Psoas muscle (tissue), 8 donors: ENCODE data around the gene GJB5. TPM values are rescaled to one million over a fixed set of nuclear protein-coding genes. Genes with fewer than 3 reads are reported as not detected.

Source experiments
- ATAC-seq, 4 donors: fragments of 200-7000 bp; cut with Tn5 transposase; one replicate each; pipeline ENCODE4 v1.9.1; 2020; ENCODE audit warnings: moderate library complexity in 3 of 4, mild to moderate bottlenecking in 2 of 4
- DNase-seq, 2 donors: peaks; one replicate each; pipeline ENCODE4 v3.0.0-alpha.2; 2020
- H3K27ac ChIP-seq: fragments of 200-600 bp; one replicate; pipeline ENCODE4 v1.8.0; 2022
- H3K27me3 ChIP-seq, 3 donors: fragments of 200-600 bp in 1 of 3; one replicate each; pipeline versions ENCODE4 v1.6.1 to v1.8.0; 2013 to 2022; ENCODE audit warnings: low read length in 2 of 3, mild to moderate bottlenecking in 2 of 3, moderate library complexity in 1 of 3; ENCODE audit not compliant: insufficient read depth in 3 of 3
- H3K36me3 ChIP-seq, 2 donors: fragments of 200-600 bp in 1 of 2; one replicate each; pipeline versions ENCODE4 v1.6.1 to v1.8.0; 2013 to 2022; ENCODE audit warnings: low read depth in 1 of 2, mild to moderate bottlenecking in 1 of 2, moderate library complexity in 1 of 2; ENCODE audit not compliant: insufficient read depth in 1 of 2
- H3K4me1 ChIP-seq: fragments of 200-600 bp; one replicate; pipeline ENCODE4 v1.8.0; 2022
- H3K4me3 ChIP-seq: fragments of 200-600 bp; one replicate; pipeline ENCODE4 v1.8.0; 2022; ENCODE audit warnings: mild to moderate bottlenecking
- H3K9me3 ChIP-seq: fragments of 200-600 bp; one replicate; pipeline ENCODE4 v1.8.0; 2022
- WGBS, 3 donors: extraction: QIAGEN DNeasy Blood & Tissue Kit; methylation state at CpG; one replicate each; pipeline versions ENCODE4 v1.1.6 to v1.1.7; 2013; 5-methylcytosine and 5-hydroxymethylcytosine counted together
- intact Hi-C, 2 donors: fragments of 100-400 bp; cut with DNase I; formaldehyde crosslinking; loops; one replicate each; pipeline versions ENCODE4 v1.11.0 to v1.14.2; 2022
- polyA plus RNA-seq, 3 donors: library from polyadenylated mRNA; stranded (reverse); fragments of 200-250 nt; gene quantifications; one replicate each; pipeline ENCODE4 v1.2.3, GENCODE V29; 2013
- total RNA-seq, 4 donors: library from RNA; stranded (reverse); fragmentation: NEBNext Ultra II Directional in 2 of 4; extraction: Animal tissue kit (Norgen Biotek cat#: 25700) in 2 of 4; gene quantifications; one replicate each; pipeline versions ENCODE4 v1.2.1 to v1.2.4, GENCODE V29; 2021 to 2023
- TF ChIP-seq, protein P1 (sequence below): fragments of 200-600 bp; IDR thresholded peaks from one replicate; pipeline ENCODE4 v1.8.0; 2022; ENCODE audit warnings: antibody characterized with exemption
- donor health status: healthy with polysubstance abuse.
- donor health status: DM: no; HTN: no; CAD: no; lungs with moderate emphysema.
- donor health status: Bipolar disorder and iron deficiency.
- donor health status: healthy.
- donor health status: DM: yes; HTN: yes; CAD: no.
- donor health status: DM: no; HTN: no; CAD: no.
- donor health status: DM: no; HTN: no; CAD: no.
- donor health status: DM: yes; HTN: yes; CAD: no.

Gene GJB5
- total and polyA plus RNA-seq, 7 donors, result 0.03 TPM; not detected in 6

DNA sequence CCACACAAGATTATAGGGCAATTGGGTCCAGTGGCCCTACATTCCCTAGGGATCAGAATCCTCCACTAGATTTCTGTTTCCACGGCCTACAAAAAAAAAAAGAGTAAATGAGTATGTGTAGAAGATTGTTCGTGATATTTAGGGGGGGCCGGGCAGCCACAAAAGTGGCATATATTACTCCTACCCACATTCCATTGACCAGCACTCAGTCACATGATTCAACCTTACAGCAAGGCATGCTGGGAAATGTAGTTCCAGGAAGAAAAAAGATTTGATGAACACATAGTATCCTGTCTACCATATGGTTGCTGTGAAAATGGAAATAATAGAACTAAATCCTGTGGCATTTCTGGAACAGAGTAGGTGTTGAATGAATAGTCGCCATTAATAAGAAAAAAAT, 43.4 kb upstream of the GJB5 start:
- Histone ChIP-seq H3K27me3 (no peaks in the 10 kb centered on the region), H3K4me1 (no peaks in the 10 kb centered on the region), H3K36me3 (no peaks in the 10 kb centered on the region), H3K4me3 (no peak overlapping the region), H3K9me3 (no peaks in the 10 kb centered on the region), H3K27ac (no peak overlapping the region)
- DNase-seq (no peak), ATAC-seq (no peak)
- TF ChIP-seq, protein P1, sequence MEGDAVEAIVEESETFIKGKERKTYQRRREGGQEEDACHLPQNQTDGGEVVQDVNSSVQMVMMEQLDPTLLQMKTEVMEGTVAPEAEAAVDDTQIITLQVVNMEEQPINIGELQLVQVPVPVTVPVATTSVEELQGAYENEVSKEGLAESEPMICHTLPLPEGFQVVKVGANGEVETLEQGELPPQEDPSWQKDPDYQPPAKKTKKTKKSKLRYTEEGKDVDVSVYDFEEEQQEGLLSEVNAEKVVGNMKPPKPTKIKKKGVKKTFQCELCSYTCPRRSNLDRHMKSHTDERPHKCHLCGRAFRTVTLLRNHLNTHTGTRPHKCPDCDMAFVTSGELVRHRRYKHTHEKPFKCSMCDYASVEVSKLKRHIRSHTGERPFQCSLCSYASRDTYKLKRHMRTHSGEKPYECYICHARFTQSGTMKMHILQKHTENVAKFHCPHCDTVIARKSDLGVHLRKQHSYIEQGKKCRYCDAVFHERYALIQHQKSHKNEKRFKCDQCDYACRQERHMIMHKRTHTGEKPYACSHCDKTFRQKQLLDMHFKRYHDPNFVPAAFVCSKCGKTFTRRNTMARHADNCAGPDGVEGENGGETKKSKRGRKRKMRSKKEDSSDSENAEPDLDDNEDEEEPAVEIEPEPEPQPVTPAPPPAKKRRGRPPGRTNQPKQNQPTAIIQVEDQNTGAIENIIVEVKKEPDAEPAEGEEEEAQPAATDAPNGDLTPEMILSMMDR, result no peak
- intact Hi-C loops, result no loop called here
- 67 to 80% (median 68%) methylated on average over 4 of the region's 4 CpGs for WGBS, 3 donors

DNA sequence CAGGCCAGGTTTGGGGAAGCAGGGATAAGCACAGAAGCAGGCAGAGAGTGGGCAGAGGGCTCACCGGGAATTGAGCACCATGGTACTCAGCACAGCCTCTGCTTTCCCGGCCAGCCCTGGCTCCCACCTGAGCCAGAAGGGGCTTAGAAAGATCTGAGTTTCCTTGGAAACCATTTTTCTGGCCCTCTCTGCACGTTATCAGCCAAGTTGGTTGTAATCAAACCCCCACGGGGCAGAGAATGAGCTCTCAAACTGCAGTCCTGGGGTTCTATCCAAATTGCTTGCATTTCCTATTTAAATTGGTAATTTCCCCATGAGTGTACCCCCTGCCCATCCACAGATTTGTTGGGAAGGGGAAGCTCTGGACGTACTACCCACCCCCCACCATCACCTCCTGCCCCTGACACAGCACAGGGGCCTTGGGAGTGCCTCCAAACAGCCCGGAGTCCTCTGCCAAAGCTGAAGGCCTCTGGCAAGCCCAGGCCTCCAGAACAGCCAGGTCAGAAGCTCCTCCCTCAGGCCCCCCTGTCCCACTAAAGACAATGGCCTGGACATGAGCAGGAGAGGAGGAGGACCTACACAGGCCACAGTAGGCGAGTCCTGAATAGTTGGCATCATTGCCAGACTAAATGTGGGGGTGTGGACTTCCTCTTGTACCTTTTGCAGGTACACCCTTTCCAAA, 42.7 kb upstream of the GJB5 start:
- Histone ChIP-seq H3K27me3 (no peaks in the 10 kb centered on the region), H3K4me3 (no peak overlapping the region), H3K4me1 (no peaks in the 10 kb centered on the region), H3K36me3 (no peaks in the 10 kb centered on the region), H3K27ac (no peak overlapping the region), H3K9me3 (no peaks in the 10 kb centered on the region)
- 23 to 33% (median 30%) methylated on average over 7 of the region's 7 CpGs for WGBS, 3 donors
- ATAC-seq (no peak), DNase-seq (no peak)
- intact Hi-C loops, result no loop called here
- TF ChIP-seq, protein P1, result no peak

DNA sequence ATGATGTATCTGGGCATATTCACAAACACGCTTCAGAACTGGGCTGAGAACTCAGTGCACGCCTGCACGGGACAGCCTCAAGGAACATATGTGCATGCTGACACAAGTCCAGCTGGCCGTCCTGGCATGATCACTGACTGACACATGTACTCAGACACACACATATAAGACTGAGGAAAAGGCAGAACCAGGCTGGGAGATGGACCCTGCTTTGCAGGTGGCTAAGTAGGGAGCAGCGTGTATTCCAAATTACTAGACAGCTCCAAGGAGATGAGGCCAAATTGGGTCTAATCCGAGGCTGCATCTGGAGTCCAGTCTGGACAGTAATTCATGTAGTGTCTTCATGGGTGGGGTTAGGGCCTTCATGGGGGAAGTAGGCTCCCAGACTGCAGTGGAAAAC, 41.4 kb upstream of the GJB5 start:
- DNase-seq, result no peak
- intact Hi-C loops, result no loop called here
- Histone ChIP-seq H3K27ac (no peak overlapping the region), H3K4me1 (no peaks in the 10 kb centered on the region), H3K9me3 (no peaks in the 10 kb centered on the region), H3K4me3 (no peak overlapping the region), H3K27me3 (peaks cover 0 to 3% (median 0%) of the 10 kb centered on the region in 3 donors), H3K36me3 (no peaks in the 10 kb centered on the region)
- no peak for ATAC-seq
- TF ChIP-seq, protein P1, result no peak
- 47 to 57% (median 56%) methylated on average over 6 of the region's 6 CpGs for WGBS, 3 donors

DNA sequence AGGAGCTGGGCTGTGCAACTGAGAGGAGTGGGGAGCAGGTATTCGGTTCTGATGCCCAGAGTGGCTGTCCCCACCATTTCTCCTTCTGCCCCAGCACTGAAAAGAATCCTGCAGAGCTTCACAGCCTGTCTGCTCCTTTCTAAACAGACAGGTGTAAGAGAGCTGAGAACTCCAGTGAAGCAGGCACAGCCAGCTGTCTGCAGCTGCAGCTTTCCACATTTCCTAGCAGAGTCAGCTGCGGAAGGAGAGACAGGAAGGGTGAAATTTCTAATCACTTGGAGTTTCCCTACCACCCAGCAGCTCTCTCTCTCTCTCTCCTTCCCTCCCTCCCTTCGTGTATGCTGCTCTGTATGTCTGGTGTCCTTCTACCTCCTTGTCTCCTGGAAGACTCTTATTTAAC, 40.5 kb upstream of the GJB5 start:
- no peak overlapping the region for H3K4me3 ChIP-seq
- H3K27ac ChIP-seq, result no peak overlapping the region
- intact Hi-C loops, result no loop called here
- TF ChIP-seq, protein P1, result no peak
- no peak for DNase-seq
- WGBS, 3 donors, result 14 to 25% (median 18%) methylated on average over 3 of the region's 3 CpGs
- no peaks in the 10 kb centered on the region for H3K36me3 ChIP-seq
- H3K9me3 ChIP-seq, result no peaks in the 10 kb centered on the region
- H3K27me3 ChIP-seq, result peaks cover 0 to 3% (median 0%) of the 10 kb centered on the region in 3 donors
- ATAC-seq, result no peak
- H3K4me1 ChIP-seq, result no peaks in the 10 kb centered on the region

DNA sequence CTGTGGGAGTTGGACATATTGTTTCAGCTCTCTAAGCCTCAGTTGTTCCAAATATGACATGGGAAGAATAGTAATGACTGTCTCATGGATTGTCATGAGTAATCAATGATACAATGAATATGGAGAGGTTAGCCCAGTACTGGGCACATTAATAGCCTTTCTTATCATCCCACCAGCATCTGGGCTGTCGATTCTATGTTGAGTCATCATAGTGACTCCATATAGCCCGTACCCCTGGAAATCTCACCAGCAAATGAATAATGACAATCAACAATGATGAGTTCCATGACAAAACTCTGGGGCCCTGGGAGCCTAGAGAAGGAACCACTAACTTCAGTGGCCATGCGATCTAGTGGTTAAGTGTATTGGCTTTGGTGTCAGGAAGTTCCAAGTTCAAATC, 39.7 kb upstream of the GJB5 start:
- H3K9me3 ChIP-seq, result no peaks in the 10 kb centered on the region
- H3K4me3 ChIP-seq, result no peak overlapping the region
- H3K36me3 ChIP-seq, result no peaks in the 10 kb centered on the region
- DNase-seq (no peak), ATAC-seq (no peak)
- peaks cover 0 to 3% (median 0%) of the 10 kb centered on the region in 3 donors for H3K27me3 ChIP-seq
- intact Hi-C loops, result no loop called here
- WGBS, 3 donors, result 81 to 86% (median 81%) methylated on average over 3 of the region's 3 CpGs
- TF ChIP-seq, protein P1, result no peak
- H3K27ac ChIP-seq, result no peak overlapping the region
- H3K4me1 ChIP-seq, result no peaks in the 10 kb centered on the region
